ENCODE data around the gene STK4. TPM values are rescaled to one million over a fixed set of nuclear protein-coding genes. Genes with fewer than 3 reads are reported as not detected.

STK4 gene
- total and polyA plus RNA-seq, 2 of the 4 experiments (the other 2 are of a cell fraction), result 10.2 to 22.2 TPM

GRCh38 chr20:44948107-44948506 lies 18.2 kb upstream of the STK4 start:
- WGBS, 2 experiments (ENCODE audit: extremely low coverage in 2 of 2, insufficient read length in 1 of 2), result 100% methylated on average over 2 of the region's 5 CpGs; no CpG with 5 or more reads in 1 of the 2 experiments
- no peak for TF ChIP-seq POLR2A (IDR thresholded peaks at IDR 0.05; ENCODE audit: low read depth, low read length)
- TF ChIP-seq NFE2L2 (IDR thresholded peaks at IDR 0.05; ENCODE audit: low read depth, low read length), result no peak
- no peak for TF ChIP-seq CEBPB (IDR thresholded peaks at IDR 0.05; ENCODE audit: low read depth, low read length)
- no peak for TF ChIP-seq RFX5 (IDR thresholded peaks at IDR 0.05; ENCODE audit: low read depth, low read length)
- TF ChIP-seq SMC3 (IDR thresholded peaks at IDR 0.05; ENCODE audit: low read depth, low read length), result no peak
- no peak for TF ChIP-seq RCOR1 (IDR thresholded peaks at IDR 0.05; ENCODE audit: insufficient replicate concordance, low read length)
- no peak overlapping the region for H3K4me2 ChIP-seq (ENCODE audit: low read depth, low read length)
- H3K36me3 ChIP-seq (ENCODE audit: control insufficient read depth, insufficient read depth, low read length), result peaks cover 47% of the 10 kb centered on the region
- H2AFZ ChIP-seq (replicated peaks; ENCODE audit: low read length, poor library complexity), result no peak overlapping the region
- BruUV-seq (replicated peaks), result no TSS peak
- no peaks in the 10 kb centered on the region for H3K27me3 ChIP-seq (ENCODE audit: control insufficient read depth, insufficient read depth, low read length)
- H3K4ac ChIP-seq (ENCODE audit: low read depth, low read length), result no peak overlapping the region
- intact Hi-C loops (cut with micrococcal nuclease), result no loop called here
- H2AK9ac ChIP-seq (replicated peaks; ENCODE audit: low read depth, low read length, poor library complexity), result no peak overlapping the region
- H3K23ac ChIP-seq (ENCODE audit: low read depth, low read length), result no peak overlapping the region
- no peak overlapping the region for H2BK120ac ChIP-seq (ENCODE audit: low read depth, low read length)
- CTCF ChIA-PET, result no interaction called here
- no peak overlapping the region for H2BK20ac ChIP-seq (ENCODE audit: low read depth, low read length)
- H2AK5ac ChIP-seq (ENCODE audit: low read depth, low read length), result no peak overlapping the region
- no peaks in the 10 kb centered on the region for H4K20me1 ChIP-seq (ENCODE audit: insufficient read depth, low read length)
- no peaks in the 10 kb centered on the region for H3K9me1 ChIP-seq (ENCODE audit: insufficient read depth, low read length)
- DNase-seq (no peak), ATAC-seq (ENCODE audit: low read depth) (no peak)
- no peak overlapping the region for H3K9ac ChIP-seq (ENCODE audit: low read depth, low read length)
- H3K4me1 ChIP-seq (ENCODE audit: control insufficient read depth, insufficient read depth, low read length), result peaks cover 2% of the 10 kb centered on the region; the same call in 1 of the 2 replicates
- in situ Hi-C loops (cut with MboI; ENCODE audit: low sequenced_read_pairs), result no loop called here
- H3K79me1 ChIP-seq (ENCODE audit: low read depth in 1 of 2, low read length in 2 of 2), result peaks cover 5 to 16% of the 10 kb centered on the region in 2 experiments; a peak in 3 of 4 replicates
- POLR2A ChIA-PET (ENCODE audit: unreplicated experiment), result no interaction called here
- no peak overlapping the region for H2BK15ac ChIP-seq (ENCODE audit: low read depth, low read length)
- dilution Hi-C loops (cut with HindIII; ENCODE audit: low sequenced_read_pairs, unreplicated experiment), result no loop called here
- H4K5ac ChIP-seq (ENCODE audit: low read depth, low read length), result no peak overlapping the region
- H4K8ac ChIP-seq (ENCODE audit: low read depth in 2 of 2, low read length in 2 of 2), result no peak overlapping the region
- no peak overlapping the region for H4K91ac ChIP-seq (ENCODE audit: insufficient read depth, low read depth, low read length)
- H3K9me3 ChIP-seq (ENCODE audit: control insufficient read depth, insufficient read depth, low read length), result no peaks in the 10 kb centered on the region
- no peak overlapping the region for H2BK5ac ChIP-seq (ENCODE audit: low read depth, low read length, poor library complexity, severe bottlenecking)
- H3K4me3 ChIP-seq (ENCODE audit: insufficient read depth, low read depth, low read length), result no peak overlapping the region
- no peak overlapping the region for H3K14ac ChIP-seq (replicated peaks; ENCODE audit: low read depth, low read length)
- no peak overlapping the region for H3K18ac ChIP-seq (ENCODE audit: low read depth, low read length)
- no peak overlapping the region for H3K56ac ChIP-seq (ENCODE audit: extremely low read depth, insufficient read depth, low read length)
- H3K27ac ChIP-seq (ENCODE audit: insufficient read depth, low read length), result no peak overlapping the region
